ENCODE data around the gene SERPINA4. TPM values are rescaled to one million over a fixed set of nuclear protein-coding genes. Genes with fewer than 3 reads are reported as not detected.

SERPINA4 gene
- total RNA-seq, 2 donors from 2014 or later = not detected

DNA sequence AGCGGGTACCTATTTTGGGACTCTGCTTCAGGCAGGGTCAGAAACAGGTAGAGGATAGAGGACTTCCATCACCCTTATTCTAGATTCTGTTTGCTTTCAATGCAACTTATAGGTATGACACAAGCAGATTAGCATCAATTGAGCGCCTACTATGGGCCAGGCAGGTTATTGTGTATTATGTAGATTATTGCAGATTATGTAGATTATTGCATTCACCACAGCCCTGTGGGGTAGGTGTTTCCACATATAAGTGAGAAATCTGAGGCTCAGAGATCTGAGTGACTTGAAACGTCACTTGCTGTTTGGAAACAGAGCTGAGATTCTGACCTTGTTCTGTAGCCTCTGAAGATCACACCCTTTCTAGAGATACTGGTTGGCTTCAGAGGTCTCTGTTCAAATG is 25.7 kb upstream of the SERPINA4 start:
- Mint-ChIP-seq H3K4me1 (ENCODE audit: low read depth) (no peaks in the 10 kb centered on the region), H3K9me3 (peaks cover 2% of the 10 kb centered on the region in 2 donors), H3K27ac (no peak overlapping the region), H3K36me3 (ENCODE audit: insufficient read depth in 2 of 2) (no peaks in the 10 kb centered on the region), H3K27me3 (ENCODE audit: low read depth) (peaks cover 10% of the 10 kb centered on the region), H3K4me3 (no peak overlapping the region)
- no peak for DNase-seq
- no peak for ATAC-seq (replicated peaks in 1 of 2)

DNA sequence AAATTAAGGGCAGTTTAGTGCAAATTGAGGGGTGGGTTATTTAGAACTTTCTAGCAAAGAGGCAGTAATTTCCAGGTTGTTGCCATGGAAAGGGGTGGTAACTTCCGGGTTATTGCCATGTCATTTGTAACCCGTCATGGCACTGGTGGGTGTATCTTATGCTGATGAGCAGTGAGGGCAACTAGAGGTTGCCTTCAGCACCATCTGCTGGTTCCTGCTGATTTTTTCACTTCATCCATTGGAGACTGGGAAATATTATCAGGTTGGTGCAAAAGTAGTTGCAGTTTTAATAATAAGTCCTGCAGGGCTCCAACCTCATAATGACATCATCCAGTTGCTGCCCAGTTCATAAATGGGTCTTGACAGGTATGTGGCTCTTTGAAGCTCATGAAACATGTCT is 24.4 kb upstream of the SERPINA4 start:
- Mint-ChIP-seq H3K36me3 (ENCODE audit: insufficient read depth in 2 of 2) (no peaks in the 10 kb centered on the region), H3K4me3 (no peak overlapping the region), H3K27ac (no peak overlapping the region), H3K9me3 (peaks cover 2% of the 10 kb centered on the region in 2 donors), H3K4me1 (ENCODE audit: low read depth) (no peaks in the 10 kb centered on the region), H3K27me3 (ENCODE audit: low read depth) (peaks cover 10% of the 10 kb centered on the region)
- DNase-seq = no peak
- no peak for ATAC-seq (replicated peaks in 1 of 2)

DNA sequence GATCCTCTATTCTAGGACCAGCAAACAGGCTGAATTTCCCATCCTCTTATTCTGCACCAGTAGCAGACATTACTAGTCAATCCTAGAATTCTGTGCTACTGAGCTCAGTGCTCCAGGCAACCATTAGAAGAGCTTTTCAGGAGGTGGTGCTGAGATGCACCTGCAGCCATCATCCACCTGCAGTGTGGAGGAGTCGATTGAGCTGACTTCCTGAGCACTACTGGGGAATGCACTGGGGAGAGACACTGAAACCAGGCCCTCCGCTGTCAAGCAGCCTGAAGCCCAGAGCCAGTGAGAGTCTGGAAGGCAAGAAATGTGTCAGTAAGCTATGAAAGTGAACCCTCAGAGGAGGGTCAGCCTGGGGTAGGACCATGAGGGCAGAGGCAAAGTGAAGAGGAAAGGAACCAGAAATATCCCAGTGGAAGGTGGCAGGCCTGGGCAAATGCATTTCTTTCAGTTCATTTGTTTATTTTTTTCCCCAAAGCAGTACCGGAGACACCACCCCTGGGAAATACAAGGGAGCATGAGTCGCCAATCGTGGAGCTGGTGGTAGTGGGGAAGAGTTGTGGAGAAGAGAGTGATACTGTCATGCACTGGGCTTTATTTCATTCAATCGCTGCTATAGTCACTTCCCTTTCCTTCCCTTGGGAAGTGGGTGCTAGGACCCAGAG is 23.0 kb upstream of the SERPINA4 start:
- DNase-seq (no peak), ATAC-seq (replicated peaks in 1 of 2) (no peak)
- H3K4me3 Mint-ChIP-seq = no peak overlapping the region
- no peaks in the 10 kb centered on the region for H3K36me3 Mint-ChIP-seq (ENCODE audit: insufficient read depth in 2 of 2)
- no peak overlapping the region for H3K27ac Mint-ChIP-seq
- H3K9me3 Mint-ChIP-seq = peaks cover 2% of the 10 kb centered on the region in 2 donors
- H3K4me1 Mint-ChIP-seq (ENCODE audit: low read depth) = no peaks in the 10 kb centered on the region
- peaks cover 10% of the 10 kb centered on the region for H3K27me3 Mint-ChIP-seq (ENCODE audit: low read depth)

DNA sequence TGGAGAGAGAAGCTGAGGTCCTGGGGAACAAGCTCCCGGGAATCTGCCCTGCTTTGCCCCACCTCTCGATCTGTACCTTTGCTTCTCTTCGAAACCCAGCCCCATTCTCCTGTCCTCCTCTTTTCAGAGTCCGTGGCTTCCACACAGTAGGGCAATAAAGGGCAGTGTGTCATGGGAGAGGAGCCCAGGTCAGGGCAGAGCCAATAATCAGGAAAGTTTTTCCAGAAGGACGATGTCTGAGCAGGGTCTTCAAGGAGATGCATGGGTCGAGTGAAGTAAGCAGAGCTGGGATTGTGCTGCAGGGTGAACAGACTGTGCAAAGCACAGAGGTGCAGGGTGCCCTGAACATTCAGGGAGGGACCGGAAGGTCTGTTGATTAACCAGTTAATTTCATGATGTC is 22.1 kb upstream of the SERPINA4 start:
- Mint-ChIP-seq H3K36me3 (ENCODE audit: insufficient read depth in 2 of 2) (no peaks in the 10 kb centered on the region), H3K4me3 (no peak overlapping the region), H3K27ac (no peak overlapping the region), H3K27me3 (ENCODE audit: low read depth) (peaks cover 10% of the 10 kb centered on the region), H3K4me1 (ENCODE audit: low read depth) (no peaks in the 10 kb centered on the region), H3K9me3 (peaks cover 2% of the 10 kb centered on the region in 2 donors)
- DNase-seq (no peak), ATAC-seq (replicated peaks in 1 of 2) (no peak)

DNA sequence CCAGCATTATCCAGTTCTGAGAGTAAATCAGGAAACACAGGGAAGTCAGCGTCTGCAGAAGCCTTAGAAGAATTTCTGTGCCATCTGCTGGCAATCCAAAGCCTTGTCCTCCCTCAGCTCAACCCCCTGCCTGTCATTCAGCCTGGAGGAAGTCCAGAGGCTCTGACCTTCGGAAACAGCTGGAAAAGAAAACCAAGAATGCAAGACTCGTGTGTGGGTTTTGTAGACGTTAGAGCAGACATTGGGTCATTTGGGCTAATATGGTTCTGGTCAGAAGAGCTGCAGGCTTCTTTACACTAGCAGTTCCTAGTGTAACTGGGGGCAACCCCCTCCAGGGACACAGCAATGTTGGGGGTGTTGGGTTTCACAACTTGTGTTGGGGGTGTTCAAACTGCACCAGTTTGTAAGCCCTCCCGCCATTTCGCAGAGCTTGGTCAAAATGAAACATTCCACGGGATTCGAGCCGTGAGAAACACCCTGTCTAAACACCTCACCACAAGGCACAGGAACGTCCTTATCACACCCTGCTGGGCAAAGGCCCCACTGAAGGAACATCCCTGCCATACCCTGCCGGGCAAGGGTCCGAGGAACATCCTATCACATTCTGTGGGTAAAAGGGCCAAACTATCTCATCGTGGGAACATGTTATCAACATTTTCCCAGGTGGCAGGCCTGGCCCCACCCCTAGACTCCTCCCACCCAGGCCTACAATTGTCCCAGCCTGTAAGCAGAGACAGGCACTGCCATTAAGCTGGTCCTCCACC is 21.0 kb upstream of the SERPINA4 start:
- H3K36me3 Mint-ChIP-seq (ENCODE audit: insufficient read depth in 2 of 2) = no peaks in the 10 kb centered on the region
- peaks cover 10% of the 10 kb centered on the region for H3K27me3 Mint-ChIP-seq (ENCODE audit: low read depth)
- no peak for DNase-seq
- ATAC-seq (replicated peaks in 1 of 2) = no peak
- no peak overlapping the region for H3K27ac Mint-ChIP-seq
- peaks cover 2% of the 10 kb centered on the region in 2 donors for H3K9me3 Mint-ChIP-seq
- H3K4me1 Mint-ChIP-seq (ENCODE audit: low read depth) = no peaks in the 10 kb centered on the region
- no peak overlapping the region for H3K4me3 Mint-ChIP-seq

DNA sequence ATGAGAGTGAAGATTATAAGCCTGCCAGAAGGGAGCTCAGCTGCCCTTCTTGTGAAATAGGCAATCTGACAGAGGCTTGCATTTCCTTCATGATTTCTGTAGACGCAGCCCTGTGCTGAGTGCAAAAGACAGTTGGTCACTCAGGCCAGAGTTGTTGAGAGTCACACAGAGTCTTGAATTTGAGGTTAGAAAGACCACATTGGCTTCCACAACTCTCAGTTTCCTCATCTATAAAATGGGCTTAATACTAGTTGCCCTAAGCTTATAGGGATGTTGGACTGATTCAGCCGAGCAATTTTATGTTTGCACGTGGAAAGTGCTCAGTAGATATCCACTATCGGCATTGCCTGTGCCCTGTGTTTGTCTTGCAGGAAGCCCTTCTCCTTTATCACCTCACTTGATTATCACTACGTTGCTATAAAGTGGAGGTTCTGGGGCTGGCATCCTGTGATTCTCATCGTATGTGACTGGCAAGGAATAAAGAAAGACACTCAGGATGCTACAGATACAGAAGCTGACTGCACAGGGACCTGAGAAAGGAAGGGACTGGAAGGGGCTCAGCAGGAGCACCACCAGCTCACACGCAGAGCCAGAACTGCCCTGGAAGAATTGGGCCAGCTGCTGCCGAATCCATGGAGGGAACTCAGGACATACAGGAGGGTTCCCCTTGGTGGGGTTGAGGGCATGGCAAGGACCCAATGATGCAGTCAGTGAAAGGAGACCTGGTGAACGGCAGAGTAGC is 19.8 kb upstream of the SERPINA4 start:
- peaks cover 18% of the 10 kb centered on the region for H3K27me3 Mint-ChIP-seq (ENCODE audit: low read depth)
- ATAC-seq (replicated peaks in 1 of 2) (no peak), DNase-seq (no peak)
- H3K27ac Mint-ChIP-seq = no peak overlapping the region
- H3K9me3 Mint-ChIP-seq = peaks cover 2 to 6% of the 10 kb centered on the region in 2 donors
- H3K4me1 Mint-ChIP-seq (ENCODE audit: low read depth) = no peaks in the 10 kb centered on the region
- H3K4me3 Mint-ChIP-seq = no peak overlapping the region
- no peaks in the 10 kb centered on the region for H3K36me3 Mint-ChIP-seq (ENCODE audit: insufficient read depth in 2 of 2)

DNA sequence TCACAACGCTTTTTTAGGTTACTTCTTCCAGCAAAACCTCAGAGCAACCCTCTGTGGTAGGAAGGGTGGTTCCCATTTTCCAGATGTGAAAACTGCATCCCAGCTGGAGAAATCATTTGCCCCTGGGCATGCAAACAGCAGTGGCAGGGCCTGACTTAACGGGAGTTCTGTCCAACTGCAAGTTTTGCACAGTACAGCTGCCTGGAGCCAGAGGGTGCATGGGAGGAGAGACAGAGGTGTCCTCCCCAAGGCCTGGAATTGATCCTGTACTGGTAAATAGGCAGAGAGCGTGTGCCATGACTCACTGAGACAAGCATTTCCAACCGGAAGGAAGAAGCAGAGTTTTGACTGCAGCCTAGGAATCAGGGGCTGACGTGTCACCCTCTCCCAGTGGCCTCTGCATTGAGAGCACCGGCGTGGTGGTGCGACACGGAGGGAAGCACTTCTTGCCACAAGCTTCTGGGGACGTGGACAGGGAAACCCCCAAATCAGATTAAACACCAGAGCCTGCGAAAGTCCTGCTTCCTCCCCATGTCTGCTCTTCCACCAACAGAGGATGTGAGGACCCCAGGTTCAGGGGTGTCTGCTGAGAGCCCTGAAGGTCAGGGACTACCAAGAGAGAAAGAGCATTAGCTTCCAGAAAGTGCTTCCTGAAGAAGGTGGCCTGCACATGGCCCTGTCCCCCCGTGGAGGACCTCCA is 19.0 kb upstream of the SERPINA4 start:
- DNase-seq = no peak
- no peak overlapping the region for H3K4me3 Mint-ChIP-seq
- H3K27me3 Mint-ChIP-seq (ENCODE audit: low read depth) = peaks cover 16% of the 10 kb centered on the region
- no peaks in the 10 kb centered on the region for H3K36me3 Mint-ChIP-seq (ENCODE audit: insufficient read depth in 2 of 2)
- no peak for ATAC-seq (replicated peaks in 1 of 2)
- H3K9me3 Mint-ChIP-seq = peaks cover 2 to 6% of the 10 kb centered on the region in 2 donors
- H3K4me1 Mint-ChIP-seq (ENCODE audit: low read depth) = no peaks in the 10 kb centered on the region
- H3K27ac Mint-ChIP-seq = no peak overlapping the region

DNA sequence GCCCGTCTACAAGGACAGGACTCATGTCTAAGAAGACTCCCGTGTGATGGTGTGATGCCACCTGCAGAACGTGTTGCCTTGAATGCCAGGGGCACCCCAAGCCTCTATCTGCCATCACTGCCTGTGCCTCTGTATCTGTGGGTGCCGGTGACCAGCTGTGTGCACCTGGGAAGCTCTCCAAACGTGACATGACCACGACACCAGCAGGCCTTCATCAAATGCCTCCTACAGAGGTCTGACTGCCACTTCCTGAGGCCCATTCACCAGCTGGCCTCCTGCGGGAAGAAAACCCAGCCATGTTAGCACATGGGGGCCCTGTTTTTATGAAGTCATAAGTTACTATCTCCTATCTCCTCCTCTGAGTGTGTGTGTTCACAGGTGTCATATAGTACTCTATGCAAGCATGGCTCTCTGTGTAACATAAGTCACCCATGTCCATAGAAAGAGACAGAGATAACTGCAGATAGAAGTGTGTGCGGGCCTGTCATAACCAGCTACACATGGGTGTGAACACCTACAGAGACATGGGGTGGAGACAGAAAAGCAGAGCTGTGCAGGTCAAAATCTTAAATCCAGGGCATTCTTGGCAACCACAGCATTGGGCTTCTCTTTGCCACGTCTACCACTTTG is 18.3 kb upstream of the SERPINA4 start:
- ATAC-seq (replicated peaks in 1 of 2) = no peak
- Mint-ChIP-seq H3K27ac (no peak overlapping the region), H3K27me3 (ENCODE audit: low read depth) (peaks cover 14% of the 10 kb centered on the region), H3K4me1 (ENCODE audit: low read depth) (no peaks in the 10 kb centered on the region), H3K9me3 (peaks cover 0 to 6% of the 10 kb centered on the region in 2 donors), H3K4me3 (no peak overlapping the region), H3K36me3 (ENCODE audit: insufficient read depth in 2 of 2) (no peaks in the 10 kb centered on the region)
- DNase-seq = no peak

DNA sequence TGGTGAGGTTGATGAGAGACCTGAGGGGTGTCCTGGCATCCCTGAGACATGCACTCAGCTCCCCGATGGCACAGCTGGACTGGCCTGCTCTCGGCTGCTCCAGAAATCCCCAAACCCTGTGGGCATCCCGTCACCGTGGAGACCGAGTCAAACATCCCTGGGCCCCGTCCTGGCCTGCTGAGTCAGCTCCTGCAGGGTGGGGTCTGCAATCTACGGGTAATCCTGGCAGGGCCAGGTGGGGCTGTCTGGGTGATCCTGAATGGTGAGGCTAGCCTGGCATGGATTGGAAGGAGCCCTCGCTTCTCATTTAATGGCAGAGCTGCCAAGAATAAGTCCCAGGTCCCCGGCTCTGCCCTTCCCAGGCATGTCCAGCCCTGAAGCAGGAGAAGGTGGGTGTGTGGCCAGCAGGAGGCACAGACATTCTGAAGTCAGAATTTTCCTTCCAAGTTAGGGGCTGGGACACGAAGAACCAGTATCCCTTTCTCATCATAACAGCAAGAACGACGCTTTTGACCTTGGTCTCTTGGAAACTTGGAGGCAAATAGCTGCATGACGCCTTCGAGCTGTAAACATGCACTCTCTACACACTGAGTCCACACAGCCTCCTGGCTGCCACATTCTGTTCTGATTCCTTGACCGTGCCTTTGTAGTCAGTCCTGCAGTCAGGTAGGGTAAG is 17.7 kb upstream of the SERPINA4 start:
- Mint-ChIP-seq H3K4me1 (ENCODE audit: low read depth) (no peaks in the 10 kb centered on the region), H3K9me3 (peaks cover 0 to 6% of the 10 kb centered on the region in 2 donors), H3K27ac (no peak overlapping the region), H3K4me3 (no peak overlapping the region), H3K36me3 (ENCODE audit: insufficient read depth in 2 of 2) (no peaks in the 10 kb centered on the region), H3K27me3 (ENCODE audit: low read depth) (peaks cover 14% of the 10 kb centered on the region)
- no peak for DNase-seq
- ATAC-seq (replicated peaks in 1 of 2) = no peak

DNA sequence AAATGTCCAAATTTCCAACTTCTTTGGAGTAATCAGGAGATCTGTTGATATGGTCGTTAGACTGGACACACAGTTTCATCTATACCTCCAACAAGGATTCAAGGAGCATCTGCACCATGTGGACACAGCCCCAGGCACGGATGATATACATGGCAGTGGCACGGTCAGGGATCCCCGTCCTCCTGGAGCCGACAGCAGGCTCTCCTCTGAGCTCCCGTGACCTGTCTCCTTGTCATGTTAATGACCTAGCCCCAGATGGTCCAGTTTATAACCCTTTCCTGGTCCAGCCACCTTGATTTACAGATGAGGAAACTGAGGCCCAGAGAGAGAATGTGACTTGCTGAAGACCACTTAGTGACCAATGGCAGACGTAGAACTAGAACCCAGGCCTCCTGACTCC is 16.5 kb upstream of the SERPINA4 start:
- ATAC-seq (replicated peaks in 1 of 2) (no peak), DNase-seq (no peak)
- Mint-ChIP-seq H3K27me3 (ENCODE audit: low read depth) (peaks cover 8% of the 10 kb centered on the region), H3K4me1 (ENCODE audit: low read depth) (no peaks in the 10 kb centered on the region), H3K4me3 (no peak overlapping the region), H3K9me3 (peaks cover 0 to 4% of the 10 kb centered on the region in 2 donors), H3K27ac (no peak overlapping the region), H3K36me3 (ENCODE audit: insufficient read depth in 2 of 2) (no peaks in the 10 kb centered on the region)

DNA sequence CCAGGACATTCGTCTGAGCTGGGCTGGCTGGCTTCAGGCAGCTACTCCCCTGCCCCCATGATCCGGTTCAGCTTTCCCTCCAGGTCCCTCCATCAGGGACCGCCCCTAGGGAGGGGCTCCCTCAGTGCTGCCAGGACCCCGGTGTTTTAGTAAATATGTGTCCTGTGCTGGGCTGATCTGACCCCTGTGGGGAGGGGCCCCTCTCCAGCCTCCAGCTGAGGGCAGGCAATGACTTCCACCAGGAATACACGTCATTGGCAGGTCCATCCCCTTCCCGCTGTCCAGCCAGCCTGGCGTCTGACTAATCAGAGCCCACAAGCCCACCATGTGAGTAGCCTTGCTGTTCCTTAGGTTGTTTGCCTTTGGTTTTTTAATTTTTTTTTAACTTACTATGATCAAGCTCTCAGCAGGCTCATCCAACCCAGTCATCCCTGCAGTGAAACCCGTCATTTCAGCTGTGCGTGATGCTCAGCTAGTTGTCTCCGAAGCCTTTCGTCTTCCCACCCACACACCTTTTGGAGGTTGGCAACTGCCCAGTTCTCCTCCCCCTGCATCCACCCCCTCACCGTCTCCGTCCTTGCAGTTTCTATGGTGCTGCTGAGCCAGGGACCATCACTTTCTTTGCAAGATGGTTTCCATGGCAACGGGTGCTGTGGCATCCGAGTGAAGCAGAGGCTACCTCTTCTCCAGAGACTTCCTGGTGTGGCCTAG is 16.0 kb upstream of the SERPINA4 start:
- H3K4me3 Mint-ChIP-seq = no peak overlapping the region
- ATAC-seq (replicated peaks in 1 of 2) = no peak
- no peaks in the 10 kb centered on the region for H3K4me1 Mint-ChIP-seq (ENCODE audit: low read depth)
- no peak overlapping the region for H3K27ac Mint-ChIP-seq
- DNase-seq = no peak
- H3K9me3 Mint-ChIP-seq = peaks cover 0 to 4% of the 10 kb centered on the region in 2 donors
- H3K27me3 Mint-ChIP-seq (ENCODE audit: low read depth) = peaks cover 8% of the 10 kb centered on the region
- H3K36me3 Mint-ChIP-seq (ENCODE audit: insufficient read depth in 2 of 2) = no peaks in the 10 kb centered on the region

Data from activated T-cell treated with anti-CD3 and anti-CD28 coated beads, Interleukin-2, amount 50 U/mL, for 72 hours (primary cell).